Rectal smooth muscle tissue (tissue), 1 donor: ENCODE data around the gene MYMK.

Source experiments
- H3K27ac ChIP-seq: one replicate; pipeline ENCODE4 v1.7.0; 2013; ENCODE audit warnings: low read depth, low read length, inconsistent platforms
- H3K27me3 ChIP-seq: one replicate; pipeline ENCODE4 v1.7.0; 2013; ENCODE audit warnings: low read length; ENCODE audit not compliant: control insufficient read depth, insufficient read depth
- H3K36me3 ChIP-seq: one replicate; pipeline ENCODE4 v1.7.0; 2013; ENCODE audit warnings: low read length; ENCODE audit not compliant: control insufficient read depth, insufficient read depth
- H3K4me1 ChIP-seq: one replicate; pipeline ENCODE4 v1.7.0; 2013; ENCODE audit warnings: low read length; ENCODE audit not compliant: control insufficient read depth, insufficient read depth
- H3K4me3 ChIP-seq: one replicate; pipeline ENCODE4 v1.7.0; 2013; ENCODE audit warnings: low read length
- H3K9ac ChIP-seq: one replicate; pipeline ENCODE4 v1.7.0; 2013; ENCODE audit warnings: low read length

The MYMK gene

DNA sequence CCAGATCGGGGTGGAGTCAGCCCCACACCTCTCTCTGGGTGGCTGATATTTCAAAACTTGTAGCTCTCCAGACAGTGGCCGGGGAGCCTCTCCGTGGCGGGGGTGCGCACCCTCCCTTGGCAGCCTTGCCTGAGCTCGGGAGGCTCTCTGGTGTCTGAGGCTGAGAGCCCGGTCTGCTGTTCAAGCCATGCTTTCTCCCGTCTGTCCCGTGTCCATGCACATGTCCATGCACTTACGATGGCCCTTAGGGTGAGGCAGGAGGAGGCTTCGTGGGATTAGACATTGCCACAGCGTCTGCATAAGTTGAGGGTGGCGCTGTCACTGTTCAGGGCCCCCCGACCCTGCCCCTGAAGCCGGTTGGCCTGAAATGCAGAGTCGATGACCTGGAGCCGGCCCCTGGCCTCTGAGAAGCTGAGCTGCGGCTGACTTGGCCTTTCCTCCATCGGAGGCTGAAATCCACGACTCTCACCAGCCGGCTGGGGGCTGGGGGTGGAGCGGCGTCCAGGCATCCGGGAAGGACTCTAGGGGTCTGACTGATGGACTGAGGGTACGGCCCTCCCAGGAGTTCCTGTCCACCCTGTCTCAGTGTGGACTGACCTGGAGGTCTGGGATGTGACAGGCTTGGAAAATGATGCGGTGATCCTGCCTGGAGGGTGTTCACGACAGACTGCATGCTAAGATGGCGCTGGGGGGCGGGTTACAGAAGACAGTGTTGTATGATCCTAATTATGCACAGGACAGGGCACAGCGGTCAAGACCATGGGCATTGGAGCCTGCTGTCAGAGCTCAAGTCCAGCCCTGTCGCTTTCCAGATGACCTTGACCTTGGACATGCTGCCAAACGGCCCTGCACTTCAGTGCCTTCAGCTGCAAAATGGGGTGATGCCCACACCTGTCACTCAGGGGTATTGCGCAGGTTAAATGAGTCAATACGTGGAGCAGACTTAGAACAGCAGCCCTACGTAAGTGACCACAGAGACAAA, 27.6 kb downstream of the MYMK start:
- Histone ChIP-seq H3K4me3 (no peak overlapping the region), H3K36me3 (no peaks in the 10 kb centered on the region), H3K27me3 (peaks cover 3% of the 10 kb centered on the region), H3K27ac (no peak overlapping the region), H3K9ac (no peak overlapping the region), H3K4me1 (no peaks in the 10 kb centered on the region)

DNA sequence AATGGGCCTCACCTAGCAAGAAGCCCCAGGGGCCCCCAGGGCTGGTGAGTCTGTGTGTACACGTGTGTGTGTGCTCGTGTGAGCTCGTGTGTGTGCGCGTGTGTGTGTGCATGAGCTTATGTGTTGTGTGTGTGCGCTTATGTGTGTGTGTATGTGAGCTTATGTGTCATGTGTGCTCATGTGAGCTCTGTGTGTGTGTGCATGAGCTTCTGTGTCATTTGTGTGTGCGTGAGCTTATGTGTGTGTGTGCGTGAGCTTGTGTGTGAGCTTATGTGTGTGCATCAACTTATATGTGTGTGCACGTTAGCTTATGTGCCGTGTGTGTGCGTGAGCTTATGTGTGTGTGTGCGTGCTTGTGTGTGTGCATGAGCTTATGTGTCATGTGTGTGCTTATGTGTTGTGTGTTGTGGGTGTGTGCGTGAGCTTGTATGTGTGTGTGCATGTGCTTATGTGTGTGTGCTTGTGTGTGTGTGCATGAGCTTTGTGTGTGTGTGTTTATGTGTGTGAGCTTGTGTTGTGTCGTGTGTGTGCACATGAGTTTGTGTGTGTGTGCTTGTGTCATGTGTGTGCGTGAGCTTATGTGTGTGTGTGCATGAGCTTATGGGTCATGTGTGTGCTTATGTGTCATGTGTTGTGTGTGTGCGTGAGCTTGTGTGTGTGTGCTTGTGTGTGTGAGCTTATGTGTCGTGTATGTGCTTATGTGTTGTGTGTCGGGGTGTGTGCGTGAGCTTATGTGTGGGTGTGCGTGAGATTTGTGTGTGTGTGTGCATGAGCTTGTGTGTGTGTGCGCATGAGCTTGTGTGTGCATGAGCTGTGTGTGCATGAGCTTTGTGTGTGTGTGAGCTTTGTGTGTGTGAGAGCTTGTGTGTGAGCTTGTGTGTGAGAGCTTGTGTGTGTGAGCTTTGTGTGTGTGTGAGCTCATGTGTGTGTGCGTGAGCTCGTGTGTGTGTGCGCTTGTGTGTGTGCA, 29.1 kb downstream of the MYMK start:
- Histone ChIP-seq H3K27ac (no peak overlapping the region), H3K27me3 (peaks cover 6% of the 10 kb centered on the region), H3K9ac (no peak overlapping the region), H3K36me3 (no peaks in the 10 kb centered on the region), H3K4me3 (no peak overlapping the region), H3K4me1 (no peaks in the 10 kb centered on the region)

DNA sequence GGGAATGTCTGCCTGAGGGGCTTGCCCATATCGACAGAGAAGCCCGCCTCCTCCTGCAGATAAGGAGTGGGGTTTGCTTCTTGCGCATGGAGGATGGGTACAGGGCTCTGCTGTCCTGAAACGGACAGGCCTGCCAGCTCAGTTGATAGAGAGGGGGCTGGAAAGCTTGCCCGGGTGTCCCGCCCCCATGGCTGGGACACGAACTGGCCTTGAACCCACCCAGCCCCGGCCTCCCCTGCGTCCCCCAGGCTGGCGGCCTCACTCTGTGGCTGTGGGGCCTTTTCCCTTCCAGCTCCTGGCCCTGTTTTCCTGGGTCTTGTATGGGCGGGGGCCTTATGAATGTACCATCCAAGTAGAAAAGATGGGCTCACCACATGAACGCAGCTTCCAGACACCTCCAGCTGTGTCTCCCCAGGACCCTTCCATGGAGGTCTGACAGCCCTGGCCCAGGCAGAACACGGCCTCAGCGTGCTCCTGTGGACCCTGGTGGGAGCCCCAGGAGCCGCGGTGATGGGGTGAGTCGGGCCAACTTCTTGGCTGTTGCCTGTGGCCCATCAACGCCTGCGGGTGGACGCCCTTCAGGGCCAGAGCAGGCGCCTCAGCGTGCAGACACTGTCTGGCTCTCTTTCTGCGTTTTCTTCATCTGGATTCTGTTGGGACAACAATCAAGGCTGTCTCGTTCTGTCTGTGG, 30.0 kb downstream of the MYMK start:
- H3K36me3 ChIP-seq: no peaks in the 10 kb centered on the region
- H3K4me1 ChIP-seq: no peaks in the 10 kb centered on the region
- H3K27ac ChIP-seq: no peak overlapping the region

DNA sequence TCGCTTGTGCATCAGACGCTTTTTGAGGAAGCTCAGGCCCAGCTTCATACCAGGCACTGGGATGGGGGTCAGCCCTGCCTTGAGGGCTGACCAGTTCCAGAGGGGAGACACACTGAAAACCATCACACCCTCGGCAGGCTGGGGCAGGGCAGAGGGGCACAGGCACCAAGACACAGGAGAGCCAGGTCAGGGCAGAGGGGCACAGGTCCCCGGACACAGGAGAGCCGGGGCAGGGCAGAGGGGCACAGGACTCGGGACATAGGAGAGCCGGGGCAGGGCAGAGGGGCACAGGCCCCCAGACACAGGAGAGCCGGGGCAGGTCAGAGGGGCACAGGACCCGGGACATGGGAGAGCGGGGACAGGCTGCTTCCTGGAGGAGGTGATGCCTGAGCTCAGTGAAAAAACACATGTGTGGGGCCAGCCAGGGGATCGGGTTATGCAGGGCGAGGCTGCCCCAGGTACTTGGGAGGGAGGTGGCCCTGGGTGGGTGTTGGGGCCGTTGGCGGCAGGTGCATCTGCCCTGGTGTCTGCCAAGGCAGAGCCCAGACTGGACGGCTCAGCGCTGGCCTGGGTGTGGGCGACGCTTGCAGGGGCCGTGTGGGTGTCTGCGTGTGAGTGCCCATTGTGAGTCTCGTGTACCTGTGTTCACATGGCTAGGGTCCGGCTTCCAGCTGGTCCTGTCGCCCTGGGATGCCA, 30.8 kb downstream of the MYMK start:
- Histone ChIP-seq H3K36me3 (no peaks in the 10 kb centered on the region), H3K27me3 (peaks cover 6% of the 10 kb centered on the region), H3K4me1 (no peaks in the 10 kb centered on the region), H3K9ac (no peak overlapping the region), H3K4me3 (no peak overlapping the region), H3K27ac (no peak overlapping the region)

More for the DNA sequence above, 30.0 kb downstream of the MYMK start:
- no peak overlapping the region for H3K9ac ChIP-seq
- H3K27me3 ChIP-seq: peaks cover 6% of the 10 kb centered on the region
- H3K4me3 ChIP-seq: no peak overlapping the region

DNA sequence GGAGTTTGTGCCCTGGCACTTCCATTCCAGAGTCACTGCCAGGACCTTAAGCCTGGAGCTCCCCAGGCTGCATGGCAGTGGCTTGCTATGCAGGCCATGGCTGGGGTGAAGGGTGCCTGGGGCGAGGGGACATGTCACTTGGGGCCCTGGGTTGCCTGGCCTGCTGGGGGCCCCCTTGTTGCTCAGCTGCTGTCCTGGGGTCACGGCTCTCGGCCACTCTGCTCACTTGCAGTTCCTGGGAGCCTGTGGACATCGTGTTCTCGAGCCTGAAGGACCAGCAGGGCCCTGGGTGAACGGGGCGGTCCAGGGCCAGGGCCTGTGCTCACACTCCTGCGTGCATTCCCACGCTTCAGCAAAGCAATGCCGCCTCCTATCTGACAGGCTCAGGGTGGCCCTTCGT, 31.3 kb downstream of the MYMK start:
- Histone ChIP-seq H3K27me3 (peaks cover 6% of the 10 kb centered on the region), H3K36me3 (no peaks in the 10 kb centered on the region), H3K4me3 (no peak overlapping the region), H3K27ac (no peak overlapping the region), H3K4me1 (no peaks in the 10 kb centered on the region), H3K9ac (no peak overlapping the region)

DNA sequence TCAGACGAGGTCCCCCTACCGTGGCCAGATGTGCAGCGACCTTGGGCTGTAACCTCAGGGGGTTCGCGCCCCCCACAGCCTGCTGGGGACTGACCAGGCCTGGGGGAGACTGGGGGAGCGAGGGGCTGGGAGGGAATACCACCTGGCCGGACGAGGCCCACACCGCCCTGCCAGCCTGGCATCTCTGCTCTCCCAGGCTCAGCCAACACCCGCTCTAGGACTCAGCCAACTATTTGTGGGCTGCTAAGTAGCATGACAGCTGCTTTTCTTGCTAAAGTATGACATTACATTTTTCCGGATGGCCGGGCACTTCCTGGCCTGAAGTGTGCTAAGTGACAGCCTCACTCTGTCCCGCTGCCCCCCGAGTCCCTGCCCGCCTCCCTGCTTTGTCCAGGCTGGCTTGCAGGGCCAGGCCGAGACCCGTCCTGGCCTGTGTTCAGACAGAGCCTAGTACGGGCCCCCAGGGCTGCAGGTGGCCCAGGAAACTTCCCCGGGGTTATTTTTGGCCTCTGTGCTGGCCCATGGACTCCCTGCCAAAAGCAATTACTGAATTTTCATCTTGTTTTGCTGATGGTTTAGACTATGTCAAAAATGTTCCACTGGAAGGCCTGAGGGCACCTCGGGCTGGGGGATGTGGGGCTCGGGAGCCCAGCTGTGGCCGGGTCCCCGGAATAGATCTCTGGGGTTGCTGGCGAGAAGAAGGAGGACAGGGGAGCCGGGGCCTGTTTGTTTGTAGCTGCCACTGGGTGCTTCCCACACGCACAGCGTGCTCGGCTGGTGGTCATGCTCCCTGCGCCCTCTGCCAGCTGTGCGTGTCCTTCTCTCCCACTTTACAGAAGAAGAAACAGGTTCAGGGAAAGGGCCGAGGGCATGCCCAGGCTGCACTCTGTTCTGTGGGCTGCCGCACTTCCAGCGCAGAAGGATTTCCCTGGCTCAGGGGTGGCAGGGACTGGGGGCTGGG, 32.4 kb downstream of the MYMK start:
- Histone ChIP-seq H3K4me3 (no peak overlapping the region), H3K27me3 (peaks cover 6% of the 10 kb centered on the region), H3K4me1 (no peaks in the 10 kb centered on the region), H3K36me3 (no peaks in the 10 kb centered on the region), H3K9ac (no peak overlapping the region), H3K27ac (no peak overlapping the region)

DNA sequence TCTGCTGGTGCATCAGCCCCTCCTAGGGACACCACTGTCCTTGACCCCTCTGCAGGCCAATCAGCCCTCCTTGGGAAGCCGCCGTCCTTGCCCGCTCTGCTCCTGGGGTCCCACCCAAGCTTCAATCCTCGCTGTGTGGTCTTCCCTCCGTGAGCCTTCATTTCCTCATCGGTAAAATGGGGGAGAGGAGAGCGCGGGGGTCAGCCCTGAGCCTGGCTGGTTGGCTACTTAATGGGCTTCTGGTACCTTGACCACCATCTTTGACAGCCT, 33.2 kb downstream of the MYMK start:
- no peak overlapping the region for H3K27ac ChIP-seq
- no peak overlapping the region for H3K4me3 ChIP-seq
- H3K27me3 ChIP-seq: peaks cover 6% of the 10 kb centered on the region
- H3K9ac ChIP-seq: no peak overlapping the region
- no peaks in the 10 kb centered on the region for H3K36me3 ChIP-seq
- H3K4me1 ChIP-seq: no peaks in the 10 kb centered on the region

DNA sequence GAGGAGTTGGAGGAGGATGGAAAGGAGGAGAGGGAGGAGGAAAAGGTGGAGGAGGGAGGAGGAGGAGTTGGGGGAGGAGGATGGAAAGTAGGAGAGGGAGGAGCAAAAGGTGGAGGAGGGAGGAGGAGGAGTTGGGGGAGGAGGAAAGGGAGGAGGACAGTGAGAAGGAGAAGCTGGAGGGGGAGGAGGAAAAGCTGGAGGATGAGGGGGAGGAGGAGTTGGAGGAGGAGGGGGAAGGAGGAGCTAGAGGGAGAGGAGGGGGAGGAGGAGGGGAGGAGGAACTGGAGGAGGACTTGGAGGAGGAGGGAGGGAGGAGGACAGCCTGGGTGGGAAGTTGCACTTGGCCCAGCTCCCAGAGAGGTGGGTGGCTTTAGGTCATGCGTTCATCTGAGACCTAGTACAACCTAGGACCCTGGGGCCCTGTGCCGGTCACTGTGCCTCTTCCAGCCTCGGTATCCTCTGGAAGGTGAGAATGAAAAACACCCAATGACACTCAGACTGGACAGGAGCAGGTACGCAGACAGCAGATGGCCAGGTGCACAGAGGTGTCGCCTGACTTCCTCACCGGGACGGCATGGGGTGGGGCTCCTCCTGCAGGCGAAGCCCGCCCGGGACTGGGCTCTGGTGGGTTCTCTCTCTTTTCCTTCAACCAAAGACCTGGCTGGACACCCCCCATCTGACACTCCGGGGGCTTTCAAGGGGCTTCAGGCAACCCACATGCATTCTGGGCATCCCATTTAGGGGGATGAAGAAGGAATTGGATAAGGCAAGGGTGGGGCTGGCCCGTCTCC, 33.7 kb downstream of the MYMK start:
- peaks cover 3% of the 10 kb centered on the region for H3K27me3 ChIP-seq
- H3K9ac ChIP-seq: no peak overlapping the region
- H3K4me3 ChIP-seq: no peak overlapping the region
- no peaks in the 10 kb centered on the region for H3K4me1 ChIP-seq
- no peak overlapping the region for H3K27ac ChIP-seq
- H3K36me3 ChIP-seq: no peaks in the 10 kb centered on the region

DNA sequence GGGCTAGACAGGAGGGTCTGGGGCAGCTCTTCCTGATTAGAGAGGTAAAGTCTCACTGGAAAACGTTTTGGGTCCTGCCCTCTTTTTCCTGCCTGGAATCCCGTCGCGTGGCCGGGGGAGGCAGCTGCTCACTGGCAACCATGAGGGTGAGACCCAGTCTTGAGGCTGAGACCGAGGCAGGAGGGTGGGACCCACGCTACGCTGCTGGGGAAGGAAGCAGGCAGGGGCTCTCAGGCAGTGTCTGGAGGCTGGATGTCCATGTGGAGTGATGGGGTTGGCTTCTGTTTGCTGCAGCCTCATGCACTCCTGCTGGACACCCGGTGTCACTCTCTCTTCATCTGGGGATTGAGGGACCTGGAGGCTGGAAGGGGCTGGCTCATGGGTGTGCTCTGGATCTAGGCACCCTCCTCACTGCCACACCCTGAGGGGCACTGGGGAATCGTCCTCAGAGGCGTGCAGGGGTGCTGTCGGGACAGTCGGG, 34.5 kb downstream of the MYMK start:
- H3K27me3 ChIP-seq: peaks cover 3% of the 10 kb centered on the region
- H3K4me3 ChIP-seq: no peak overlapping the region
- no peaks in the 10 kb centered on the region for H3K36me3 ChIP-seq
- H3K9ac ChIP-seq: no peak overlapping the region
- no peak overlapping the region for H3K27ac ChIP-seq
- no peaks in the 10 kb centered on the region for H3K4me1 ChIP-seq

DNA sequence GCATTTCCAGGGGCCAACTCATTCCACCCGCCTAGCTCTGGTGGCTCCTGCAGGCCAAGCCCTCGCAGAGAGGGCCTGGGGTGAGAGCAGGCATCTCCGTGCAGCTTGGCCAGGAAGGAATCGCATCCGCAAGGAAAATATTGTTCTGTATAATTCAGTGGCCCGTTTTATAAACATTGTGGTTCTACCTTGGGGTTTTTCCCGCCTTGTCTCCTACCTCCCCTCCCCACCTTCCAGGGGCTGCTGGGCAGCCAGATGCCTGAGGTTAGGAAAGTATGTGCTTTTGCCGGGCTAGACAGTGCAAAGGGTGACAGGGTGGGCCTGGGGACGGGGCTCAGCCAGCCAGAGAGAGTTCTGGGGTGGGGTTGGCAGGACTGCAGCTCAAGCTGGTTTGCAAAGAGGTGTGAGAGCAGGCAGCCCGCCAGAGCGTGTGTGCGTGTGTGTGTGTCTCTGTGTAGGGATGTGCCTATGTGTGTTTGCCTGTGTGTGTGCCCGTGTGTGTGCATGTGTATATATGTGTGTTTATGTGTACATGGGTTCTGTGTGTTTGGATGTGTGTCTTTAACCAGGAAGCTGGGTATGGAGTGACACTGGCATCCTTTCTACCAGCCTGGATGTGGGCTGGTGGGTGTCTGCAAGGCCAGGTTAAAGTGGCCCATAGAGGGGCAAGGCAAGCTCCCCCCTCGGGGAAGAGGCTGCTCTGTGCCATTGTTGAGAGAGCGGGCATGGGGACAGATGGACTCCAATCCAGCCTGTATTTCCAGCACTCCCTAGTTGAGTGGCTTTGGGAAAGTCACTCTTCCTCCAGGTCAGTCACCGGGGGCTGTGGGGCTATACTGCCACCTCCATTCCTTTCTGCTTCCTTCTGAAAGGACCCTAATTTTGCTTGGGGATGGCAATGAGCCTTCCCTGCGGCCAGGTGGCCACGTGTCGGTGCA, 35.2 kb downstream of the MYMK start:
- Histone ChIP-seq H3K27ac (no peak overlapping the region), H3K36me3 (no peaks in the 10 kb centered on the region), H3K4me3 (no peak overlapping the region), H3K9ac (no peak overlapping the region), H3K27me3 (peaks cover 3% of the 10 kb centered on the region), H3K4me1 (no peaks in the 10 kb centered on the region)
